Liver (tissue), 9 donors: Measurements from ENCODE around the gene KRTAP1-4. TPM values are rescaled to one million over a fixed set of nuclear protein-coding genes. Genes with fewer than 3 reads are reported as not detected.
"Not testable (repeated sequence)": the region's sequence is repeated elsewhere in the genome, so short reads cannot be mapped to it uniquely, and the experiment has no call there.

ENCODE experiments used
- DNase-seq: peaks from one replicate; pipeline ENCODE4 v3.0.0-alpha.2; 2017; ENCODE audit warnings: low spot score
- H3K27ac ChIP-seq, 2 donors: one replicate each; pipeline ENCODE4 v1.7.0; 2013; ENCODE audit warnings: inconsistent platforms in 2 of 2, low read length in 2 of 2, control low read depth in 1 of 2, low read depth in 1 of 2, mild to moderate bottlenecking in 1 of 2
- H3K27me3 ChIP-seq, 4 donors: one replicate each; pipeline versions ENCODE4 v1.6.1 to v1.7.0; 2013; ENCODE audit warnings: low read length in 3 of 4, inconsistent platforms in 1 of 4, mild to moderate bottlenecking in 1 of 4, moderate library complexity in 1 of 4; ENCODE audit not compliant: control insufficient read depth in 4 of 4, insufficient read depth in 4 of 4
- H3K36me3 ChIP-seq, 4 donors: one replicate each; pipeline versions ENCODE4 v1.6.1 to v1.7.0; 2013; ENCODE audit warnings: low read length in 3 of 4, mild to moderate bottlenecking in 3 of 4, low read depth in 1 of 4, moderate library complexity in 1 of 4; ENCODE audit not compliant: control insufficient read depth in 4 of 4, insufficient read depth in 3 of 4
- H3K4me1 ChIP-seq, 4 donors: one replicate each; pipeline versions ENCODE4 v1.6.1 to v1.7.0; 2013; ENCODE audit warnings: low read length in 3 of 4, mild to moderate bottlenecking in 3 of 4, moderate library complexity in 1 of 4; ENCODE audit not compliant: control insufficient read depth in 4 of 4, insufficient read depth in 4 of 4
- H3K4me3 ChIP-seq, 3 donors: one replicate each; pipeline versions ENCODE4 v1.6.1 to v1.7.0; 2013; ENCODE audit warnings: low read length in 3 of 3, control low read depth in 1 of 3, low read depth in 1 of 3, mild to moderate bottlenecking in 1 of 3
- H3K9ac ChIP-seq, 2 donors: one replicate each; pipeline ENCODE4 v1.7.0; 2013; ENCODE audit warnings: low read length in 2 of 2, mild to moderate bottlenecking in 2 of 2, moderate library complexity in 2 of 2, control low read depth in 1 of 2, low read depth in 1 of 2
- H3K9me3 ChIP-seq, 4 donors: one replicate each; pipeline versions ENCODE4 v1.6.1 to v1.7.0; 2013; ENCODE audit warnings: low read length in 3 of 4; ENCODE audit not compliant: control insufficient read depth in 4 of 4
- EGR1 ChIP-seq, 2 donors: IDR thresholded peaks; 2 replicates each; pipeline ENCODE4 v1.6.1; 2016 to 2018; ENCODE audit warnings: antibody characterized with exemption in 2 of 2, low read depth in 2 of 2
- FOXA1 ChIP-seq: IDR thresholded peaks from 2 replicates; pipeline ENCODE4 v1.6.1; 2016; ENCODE audit warnings: antibody characterized with exemption
- FOXA2 ChIP-seq: IDR thresholded peaks from 2 replicates; pipeline ENCODE4 v1.6.1; 2016; ENCODE audit warnings: antibody characterized with exemption
- GABPA ChIP-seq, 2 donors: IDR thresholded peaks in 1 of 2; conservative IDR thresholded peaks in 1 of 2; 2 replicates each; pipeline ENCODE4 v1.6.1; 2016; ENCODE audit warnings: antibody characterized with exemption in 2 of 2, mild to moderate bottlenecking in 1 of 2, moderate library complexity in 1 of 2
- HNF4A ChIP-seq, 2 donors: conservative IDR thresholded peaks; 2 replicates each; pipeline ENCODE4 v1.6.1; 2016; ENCODE audit warnings: antibody characterized with exemption in 2 of 2, mild to moderate bottlenecking in 2 of 2
- HNF4G ChIP-seq: IDR thresholded peaks from 2 replicates; pipeline ENCODE4 v1.6.1; 2016; ENCODE audit warnings: antibody characterized with exemption
- JUND ChIP-seq, 2 donors: IDR thresholded peaks; 2 replicates each; pipeline ENCODE4 v1.6.1; 2016; ENCODE audit warnings: antibody characterized with exemption in 2 of 2
- NR2F2 ChIP-seq: IDR thresholded peaks from 2 replicates; pipeline ENCODE4 v1.6.1; 2016; ENCODE audit warnings: antibody characterized with exemption
- RAD21 ChIP-seq, 2 donors: IDR thresholded peaks; 2 replicates each; pipeline ENCODE4 v1.6.1; 2016; ENCODE audit warnings: antibody characterized with exemption in 2 of 2, mild to moderate bottlenecking in 2 of 2
- RXRA ChIP-seq, 2 donors: IDR thresholded peaks; 2 replicates each; pipeline ENCODE4 v1.6.1; 2017 to 2018; ENCODE audit warnings: antibody characterized with exemption in 2 of 2, mild to moderate bottlenecking in 1 of 2
- SP1 ChIP-seq: IDR thresholded peaks from 2 replicates; pipeline ENCODE4 v1.6.1; 2018; ENCODE audit warnings: antibody characterized with exemption, mild to moderate bottlenecking
- TAF1 ChIP-seq: conservative IDR thresholded peaks from 2 replicates; pipeline ENCODE4 v1.6.1; 2016; ENCODE audit warnings: antibody characterized with exemption, mild to moderate bottlenecking
- YY1 ChIP-seq: IDR thresholded peaks from 2 replicates; pipeline ENCODE4 v1.6.1; 2016; ENCODE audit warnings: antibody characterized with exemption, mild to moderate bottlenecking
- WGBS: extraction: QIAGEN DNeasy Blood & Tissue Kit; methylation state at CpG from one replicate; pipeline ENCODE4 v1.1.7; 2013; 5-methylcytosine and 5-hydroxymethylcytosine counted together
- polyA plus RNA-seq, 2 donors: library from polyadenylated mRNA; stranded (reverse) in 1 of 2; unstranded in 1 of 2; fragments of 200-250 nt in 1 of 2; fragments of >200 nt in 1 of 2; fragmentation: Nextera tagmentation in 1 of 2; extraction: Ambion mirVana in 1 of 2; gene quantifications; one replicate each; pipeline versions ENCODE4 v1.2.1 to v1.2.3, GENCODE V29; 2013 to 2015
- total RNA-seq, 2 donors: library from RNA; depleted of rRNA; stranded (reverse); fragments of >200 nt; gene quantifications; one replicate each; pipeline ENCODE4 v1.2.3, GENCODE V29; 2014
- TF ChIP-seq, protein P1 (sequence below): IDR thresholded peaks from 2 replicates; pipeline ENCODE4 v1.6.1; 2016; ENCODE audit warnings: antibody characterized with exemption
- TF ChIP-seq, protein P2 (sequence below): IDR thresholded peaks from 2 replicates; pipeline ENCODE4 v1.6.1; 2016; ENCODE audit warnings: antibody characterized with exemption, mild to moderate bottlenecking
- TF ChIP-seq, protein P3 (sequence below): fragments of 150-350 bp; IDR thresholded peaks from 2 replicates; pipeline ENCODE4 v1.5.1; 2017; ENCODE audit warnings: improper control_type of control experiment, low read depth, low read length; ENCODE audit not compliant: missing input control
- TF ChIP-seq, protein P4 (sequence below): IDR thresholded peaks from 2 replicates; pipeline ENCODE4 v1.6.1; 2016; ENCODE audit warnings: antibody characterized with exemption
- TF ChIP-seq, protein P5 (sequence below): IDR thresholded peaks from 2 replicates; pipeline ENCODE4 v1.6.1; 2016; ENCODE audit warnings: antibody characterized with exemption
- donor health status: healthy.
- donor health status: healthy.
- donor health status: healthy.
- donor health status: healthy.
- donor health status: healthy.

The KRTAP1-4 gene
- total and polyA plus RNA-seq, 4 donors, result not detected

DNA sequence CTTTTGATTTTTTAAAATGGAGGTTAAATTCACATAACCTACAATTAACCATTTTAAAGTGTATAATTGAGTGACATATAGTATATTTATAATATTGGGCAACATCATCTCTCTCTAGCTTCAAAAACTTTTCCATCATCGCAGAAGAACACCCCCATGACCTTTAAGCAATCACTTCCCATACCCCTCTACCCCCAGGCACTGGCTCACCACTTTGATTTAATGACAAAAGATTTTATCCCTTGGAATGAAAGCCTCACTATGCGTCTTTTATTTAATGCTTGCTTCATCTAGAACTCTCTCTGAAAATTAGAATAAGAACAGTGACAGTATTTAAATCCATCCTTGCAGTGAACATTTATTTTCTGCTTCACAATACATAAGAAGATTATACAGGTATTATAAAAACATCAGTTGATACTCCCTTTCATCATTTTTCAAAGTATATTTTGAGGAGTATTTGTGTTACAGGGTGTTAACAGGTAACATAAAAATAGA, 7.9 kb upstream of the KRTAP1-4 start:
- H3K9me3 ChIP-seq, result no peaks in the 10 kb centered on the region
- no peaks in the 10 kb centered on the region for H3K27me3 ChIP-seq
- H3K27ac ChIP-seq, result no peak overlapping the region
- H3K4me1 ChIP-seq, result no peaks in the 10 kb centered on the region
- WGBS, result 77% methylated on average over 2 of the region's 2 CpGs
- TF ChIP-seq NR2F2, result no peak
- TF ChIP-seq GABPA (IDR thresholded peaks at IDR 0.05 in 1 of 2, conservative IDR thresholded peaks at IDR 0.05 in 1 of 2), result no peak
- TF ChIP-seq TAF1, result no peak
- no peak for TF ChIP-seq FOXA2
- no peak for TF ChIP-seq RAD21 (IDR thresholded peaks at IDR 0.05)
- no peak for TF ChIP-seq EGR1 (IDR thresholded peaks at IDR 0.05; ENCODE audit: low read depth in 2 of 2)
- TF ChIP-seq, protein P1, sequence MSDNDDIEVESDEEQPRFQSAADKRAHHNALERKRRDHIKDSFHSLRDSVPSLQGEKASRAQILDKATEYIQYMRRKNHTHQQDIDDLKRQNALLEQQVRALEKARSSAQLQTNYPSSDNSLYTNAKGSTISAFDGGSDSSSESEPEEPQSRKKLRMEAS, result no peak
- TF ChIP-seq, protein P2, sequence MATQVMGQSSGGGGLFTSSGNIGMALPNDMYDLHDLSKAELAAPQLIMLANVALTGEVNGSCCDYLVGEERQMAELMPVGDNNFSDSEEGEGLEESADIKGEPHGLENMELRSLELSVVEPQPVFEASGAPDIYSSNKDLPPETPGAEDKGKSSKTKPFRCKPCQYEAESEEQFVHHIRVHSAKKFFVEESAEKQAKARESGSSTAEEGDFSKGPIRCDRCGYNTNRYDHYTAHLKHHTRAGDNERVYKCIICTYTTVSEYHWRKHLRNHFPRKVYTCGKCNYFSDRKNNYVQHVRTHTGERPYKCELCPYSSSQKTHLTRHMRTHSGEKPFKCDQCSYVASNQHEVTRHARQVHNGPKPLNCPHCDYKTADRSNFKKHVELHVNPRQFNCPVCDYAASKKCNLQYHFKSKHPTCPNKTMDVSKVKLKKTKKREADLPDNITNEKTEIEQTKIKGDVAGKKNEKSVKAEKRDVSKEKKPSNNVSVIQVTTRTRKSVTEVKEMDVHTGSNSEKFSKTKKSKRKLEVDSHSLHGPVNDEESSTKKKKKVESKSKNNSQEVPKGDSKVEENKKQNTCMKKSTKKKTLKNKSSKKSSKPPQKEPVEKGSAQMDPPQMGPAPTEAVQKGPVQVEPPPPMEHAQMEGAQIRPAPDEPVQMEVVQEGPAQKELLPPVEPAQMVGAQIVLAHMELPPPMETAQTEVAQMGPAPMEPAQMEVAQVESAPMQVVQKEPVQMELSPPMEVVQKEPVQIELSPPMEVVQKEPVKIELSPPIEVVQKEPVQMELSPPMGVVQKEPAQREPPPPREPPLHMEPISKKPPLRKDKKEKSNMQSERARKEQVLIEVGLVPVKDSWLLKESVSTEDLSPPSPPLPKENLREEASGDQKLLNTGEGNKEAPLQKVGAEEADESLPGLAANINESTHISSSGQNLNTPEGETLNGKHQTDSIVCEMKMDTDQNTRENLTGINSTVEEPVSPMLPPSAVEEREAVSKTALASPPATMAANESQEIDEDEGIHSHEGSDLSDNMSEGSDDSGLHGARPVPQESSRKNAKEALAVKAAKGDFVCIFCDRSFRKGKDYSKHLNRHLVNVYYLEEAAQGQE, result no peak
- no peak for TF ChIP-seq SP1
- TF ChIP-seq, protein P3, sequence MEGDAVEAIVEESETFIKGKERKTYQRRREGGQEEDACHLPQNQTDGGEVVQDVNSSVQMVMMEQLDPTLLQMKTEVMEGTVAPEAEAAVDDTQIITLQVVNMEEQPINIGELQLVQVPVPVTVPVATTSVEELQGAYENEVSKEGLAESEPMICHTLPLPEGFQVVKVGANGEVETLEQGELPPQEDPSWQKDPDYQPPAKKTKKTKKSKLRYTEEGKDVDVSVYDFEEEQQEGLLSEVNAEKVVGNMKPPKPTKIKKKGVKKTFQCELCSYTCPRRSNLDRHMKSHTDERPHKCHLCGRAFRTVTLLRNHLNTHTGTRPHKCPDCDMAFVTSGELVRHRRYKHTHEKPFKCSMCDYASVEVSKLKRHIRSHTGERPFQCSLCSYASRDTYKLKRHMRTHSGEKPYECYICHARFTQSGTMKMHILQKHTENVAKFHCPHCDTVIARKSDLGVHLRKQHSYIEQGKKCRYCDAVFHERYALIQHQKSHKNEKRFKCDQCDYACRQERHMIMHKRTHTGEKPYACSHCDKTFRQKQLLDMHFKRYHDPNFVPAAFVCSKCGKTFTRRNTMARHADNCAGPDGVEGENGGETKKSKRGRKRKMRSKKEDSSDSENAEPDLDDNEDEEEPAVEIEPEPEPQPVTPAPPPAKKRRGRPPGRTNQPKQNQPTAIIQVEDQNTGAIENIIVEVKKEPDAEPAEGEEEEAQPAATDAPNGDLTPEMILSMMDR, result no peak
- no peak for TF ChIP-seq HNF4G
- TF ChIP-seq YY1, result no peak
- TF ChIP-seq FOXA1, result no peak
- no peak for TF ChIP-seq HNF4A (conservative IDR thresholded peaks at IDR 0.05)
- no peak for TF ChIP-seq RXRA (IDR thresholded peaks at IDR 0.05)
- no peak for TF ChIP-seq JUND (IDR thresholded peaks at IDR 0.05)
- TF ChIP-seq, protein P4, sequence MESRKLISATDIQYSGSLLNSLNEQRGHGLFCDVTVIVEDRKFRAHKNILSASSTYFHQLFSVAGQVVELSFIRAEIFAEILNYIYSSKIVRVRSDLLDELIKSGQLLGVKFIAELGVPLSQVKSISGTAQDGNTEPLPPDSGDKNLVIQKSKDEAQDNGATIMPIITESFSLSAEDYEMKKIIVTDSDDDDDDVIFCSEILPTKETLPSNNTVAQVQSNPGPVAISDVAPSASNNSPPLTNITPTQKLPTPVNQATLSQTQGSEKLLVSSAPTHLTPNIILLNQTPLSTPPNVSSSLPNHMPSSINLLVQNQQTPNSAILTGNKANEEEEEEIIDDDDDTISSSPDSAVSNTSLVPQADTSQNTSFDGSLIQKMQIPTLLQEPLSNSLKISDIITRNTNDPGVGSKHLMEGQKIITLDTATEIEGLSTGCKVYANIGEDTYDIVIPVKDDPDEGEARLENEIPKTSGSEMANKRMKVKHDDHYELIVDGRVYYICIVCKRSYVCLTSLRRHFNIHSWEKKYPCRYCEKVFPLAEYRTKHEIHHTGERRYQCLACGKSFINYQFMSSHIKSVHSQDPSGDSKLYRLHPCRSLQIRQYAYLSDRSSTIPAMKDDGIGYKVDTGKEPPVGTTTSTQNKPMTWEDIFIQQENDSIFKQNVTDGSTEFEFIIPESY, result no peak
- TF ChIP-seq, protein P5, sequence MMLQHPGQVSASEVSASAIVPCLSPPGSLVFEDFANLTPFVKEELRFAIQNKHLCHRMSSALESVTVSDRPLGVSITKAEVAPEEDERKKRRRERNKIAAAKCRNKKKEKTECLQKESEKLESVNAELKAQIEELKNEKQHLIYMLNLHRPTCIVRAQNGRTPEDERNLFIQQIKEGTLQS, result no peak
- H3K4me3 ChIP-seq, result no peak overlapping the region
- no peak overlapping the region for H3K9ac ChIP-seq
- H3K36me3 ChIP-seq, result no peaks in the 10 kb centered on the region
- no peak for DNase-seq

DNA sequence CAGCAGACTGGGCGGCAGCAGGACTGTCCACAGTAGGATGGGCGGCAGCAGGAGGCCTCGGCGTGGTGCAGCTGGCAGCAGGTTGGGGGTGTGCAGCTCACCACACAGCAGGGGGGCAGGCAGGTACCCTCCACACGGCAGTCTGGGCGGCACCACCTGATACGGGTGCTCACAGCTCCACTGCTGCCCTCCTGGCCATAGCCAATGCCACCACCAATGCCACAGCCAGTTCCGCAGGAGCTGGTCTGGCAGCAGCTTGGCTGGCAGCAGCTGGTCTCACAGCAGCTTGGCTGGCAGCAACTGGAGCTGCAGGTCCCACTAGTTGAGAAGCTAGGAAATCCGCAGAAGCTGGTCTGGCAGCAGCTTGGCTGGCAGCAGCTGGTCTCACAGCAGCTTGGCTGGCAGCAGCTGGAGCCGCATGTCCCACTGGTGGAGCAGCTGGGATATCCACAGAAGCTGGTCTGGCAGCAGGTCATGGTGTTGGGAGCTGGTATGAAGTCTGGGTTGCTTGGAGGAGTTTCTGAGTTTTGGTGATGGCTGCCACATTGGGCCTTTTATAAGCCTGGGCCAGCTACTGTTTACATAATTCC, 4.4 kb upstream of the KRTAP1-4 start, which contains the start of gene KRTAP1-3:
Gene KRTAP1-3 (minus strand): TSS at position 529 of the 590 bp plus-strand sequence. CDS start 53 bp downstream, at position 476.
- not testable (repeated sequence) for H3K9ac ChIP-seq, H3K9me3 ChIP-seq, H3K27me3 ChIP-seq, H3K27ac ChIP-seq, H3K4me1 ChIP-seq, H3K4me3 ChIP-seq, H3K36me3 ChIP-seq, DNase-seq
- WGBS, result 92% methylated on average over 10 of the region's 10 CpGs
